Bronchial epithelial cell (primary cell): ENCODE results near the gene SLC25A36. TPM values are rescaled to one million over a fixed set of nuclear protein-coding genes. Genes with fewer than 3 reads are reported as not detected.

Source experiments
- DNase-seq: peaks from one replicate; pipeline ENCODE4 v3.0.0-alpha.2; 2010; ENCODE audit warnings: low read depth
- FAIRE-seq: peaks from 2 replicates; lab custom pipeline; 2011; peaks lifted over from hg19 to GRCh38; lab: Jason Lieb, UNC
- H3K27me3 ChIP-seq: 2 replicates; pipeline ENCODE4 v1.5.1; 2011; ENCODE audit warnings: low read length; ENCODE audit not compliant: control insufficient read depth, insufficient read depth
- H3K36me3 ChIP-seq: 2 replicates; pipeline ENCODE4 v1.5.1; 2011; ENCODE audit warnings: low read length; ENCODE audit not compliant: control insufficient read depth, insufficient read depth
- H3K4me3 ChIP-seq: 2 replicates; pipeline ENCODE4 v1.5.1; 2011; ENCODE audit warnings: mild to moderate bottlenecking, low read depth, low read length, control low read depth
- CTCF ChIP-seq: IDR thresholded peaks from 2 replicates; pipeline ENCODE4 v1.5.1; 2011; ENCODE audit warnings: mild to moderate bottlenecking, moderate library complexity, low read length, control low read depth, inconsistent platforms; ENCODE audit not compliant: insufficient read depth, severe bottlenecking
- total RNA-seq: library from RNA; depleted of rRNA; stranded (reverse); fragments of >200 nt; gene quantifications from 2 replicates; pipeline ENCODE4 v1.2.1, GENCODE V29; 2014

The SLC25A36 gene
- total RNA-seq: 122 and 166 TPM in 2 replicates

GRCh38 chr3:140941434-140942220 lies at the start of gene SLC25A36:
Gene SLC25A36 (plus strand): TSS chr3:140941836. CDS start chr3:140942055, 219 bp downstream.
- TF ChIP-seq CTCF: no peak
- FAIRE-seq (no peak), DNase-seq (peak; percentile 96)

GRCh38 chr3:140896997-140897396 lies 44.6 kb upstream of the SLC25A36 start:
- H3K36me3 ChIP-seq: no peaks in the 10 kb centered on the region
- FAIRE-seq (no peak), DNase-seq (peak; percentile 21)
- no peak for TF ChIP-seq CTCF
- no peaks in the 10 kb centered on the region for H3K27me3 ChIP-seq
- no peak overlapping the region for H3K4me3 ChIP-seq

More at GRCh38 chr3:140941434-140942220, at the start of gene SLC25A36:
- no peaks in the 10 kb centered on the region for H3K27me3 ChIP-seq
- no peaks in the 10 kb centered on the region for H3K36me3 ChIP-seq
- H3K4me3 ChIP-seq: peak within 1 kb of the TSS; percentile 94

GRCh38 chr3:140898340-140899180 lies 43.1 kb upstream of the SLC25A36 start:
- DNase-seq (peak; percentile 64), FAIRE-seq (no peak)
- Histone ChIP-seq H3K4me3 (no peak overlapping the region), H3K27me3 (no peaks in the 10 kb centered on the region), H3K36me3 (no peaks in the 10 kb centered on the region)
- peak; percentile 46 for TF ChIP-seq CTCF

GRCh38 chr3:140899363-140899762 lies 42.3 kb upstream of the SLC25A36 start:
- TF ChIP-seq CTCF: no peak
- Histone ChIP-seq H3K36me3 (no peaks in the 10 kb centered on the region), H3K27me3 (no peaks in the 10 kb centered on the region), H3K4me3 (no peak overlapping the region)
- no peak for FAIRE-seq
- DNase-seq: no peak

- Histone ChIP-seq H3K27me3 (no peaks in the 10 kb centered on the region), H3K36me3 (no peaks in the 10 kb centered on the region), H3K4me3 (no peak overlapping the region)
- no peak for TF ChIP-seq CTCF
- FAIRE-seq (no peak), DNase-seq (no peak)
These were observed 38.8 kb upstream of the SLC25A36 start for GRCh38 chr3:140902791-140903190.
